ENCODE measurements around the gene ZNF544.

Gene ZNF544

DNA sequence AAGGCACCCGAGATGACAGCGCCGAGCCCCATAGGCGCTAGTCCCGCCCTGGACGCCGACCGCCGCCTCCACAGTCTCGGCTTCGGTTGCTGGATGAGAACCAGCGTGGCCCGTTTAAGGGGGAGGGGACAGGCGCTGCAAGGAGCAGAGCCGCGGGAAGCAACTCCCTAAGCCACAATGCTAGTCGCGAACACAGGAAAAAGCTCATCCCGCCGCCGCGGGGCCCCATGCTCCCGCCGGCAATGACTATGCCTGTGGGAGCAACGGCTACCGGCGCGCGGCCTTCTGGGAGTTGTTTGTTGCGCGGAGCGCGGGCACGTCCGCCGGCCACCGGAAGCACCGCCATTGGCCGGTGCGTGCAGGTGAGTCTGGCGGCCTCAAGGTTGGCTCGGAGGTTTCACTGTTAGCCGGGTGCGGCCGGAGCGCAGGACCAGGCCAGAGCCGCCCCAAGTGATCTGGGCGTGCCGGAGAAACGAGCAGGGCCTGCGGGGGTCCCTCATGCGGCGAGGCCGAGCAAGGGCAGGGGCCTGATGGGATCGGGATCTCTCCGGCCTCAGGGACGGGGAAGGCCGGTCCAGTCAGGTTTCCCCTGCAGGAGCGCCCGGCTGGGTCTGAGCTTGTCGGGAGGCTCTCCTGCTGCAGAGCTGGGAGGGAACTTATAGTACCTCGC is at the start of gene ZNF544 (continued):
- TF ChIP-seq ZBTB26 (tag by site-specific recombination; optimal IDR thresholded peaks at IDR 0.05), result peak; percentile 94
- TF ChIP-seq ZNF302 (tag by site-specific recombination; IDR thresholded peaks at IDR 0.05; ENCODE audit: low read depth), result no peak
- TF ChIP-seq ZBTB7A (tag by site-specific recombination; IDR thresholded peaks at IDR 0.05; ENCODE audit: low read depth), result no peak
- no peak for TF ChIP-seq ZNF548 (tag by site-specific recombination; IDR thresholded peaks at IDR 0.05)
- no peak for TF ChIP-seq ZNF585B (tag by site-specific recombination; IDR thresholded peaks at IDR 0.05)
- no peak for TF ChIP-seq ZNF670 (tag by site-specific recombination; IDR thresholded peaks at IDR 0.05; ENCODE audit: low read depth)
- TF ChIP-seq ZNF292 (tag by site-specific recombination; IDR thresholded peaks at IDR 0.05; ENCODE audit: borderline replicate concordance, low read depth), result no peak
- no peak for TF ChIP-seq ZNF23 (tag by site-specific recombination; IDR thresholded peaks at IDR 0.05; ENCODE audit: borderline replicate concordance)
- TF ChIP-seq KLF16 (tag by site-specific recombination; IDR thresholded peaks at IDR 0.05), result peak; percentile 62; the same call in 1 of the 2 replicates
- no peak for TF ChIP-seq PRDM6 (tag by site-specific recombination; IDR thresholded peaks at IDR 0.05)
- TF ChIP-seq ZXDB (tag by site-specific recombination; IDR thresholded peaks at IDR 0.05), result peak; percentile 84
- no peak for TF ChIP-seq KLF17 (tag by site-specific recombination; IDR thresholded peaks at IDR 0.05)
- TF ChIP-seq ZNF558 (tag by site-specific recombination; IDR thresholded peaks at IDR 0.05), result 0 out of 2 replicates have a peak, but pooled peaks have one; percentile 20
- no peak for TF ChIP-seq ZNF529 (tag by site-specific recombination; IDR thresholded peaks at IDR 0.05; ENCODE audit: insufficient replicate concordance)
- TF ChIP-seq HOXA7 (CRISPR knock-in tag; IDR thresholded peaks at IDR 0.05; ENCODE audit: borderline replicate concordance), result no peak
- peak; percentile 40; the same call in 1 of the 2 replicates for TF ChIP-seq ZFHX2 (tag by site-specific recombination; conservative IDR thresholded peaks at IDR 0.05)
- TF ChIP-seq ZNF610 (tag by site-specific recombination; IDR thresholded peaks at IDR 0.05; ENCODE audit: borderline replicate concordance), result peak; percentile 22; the same call in 1 of the 2 replicates
- TF ChIP-seq, protein P1, sequence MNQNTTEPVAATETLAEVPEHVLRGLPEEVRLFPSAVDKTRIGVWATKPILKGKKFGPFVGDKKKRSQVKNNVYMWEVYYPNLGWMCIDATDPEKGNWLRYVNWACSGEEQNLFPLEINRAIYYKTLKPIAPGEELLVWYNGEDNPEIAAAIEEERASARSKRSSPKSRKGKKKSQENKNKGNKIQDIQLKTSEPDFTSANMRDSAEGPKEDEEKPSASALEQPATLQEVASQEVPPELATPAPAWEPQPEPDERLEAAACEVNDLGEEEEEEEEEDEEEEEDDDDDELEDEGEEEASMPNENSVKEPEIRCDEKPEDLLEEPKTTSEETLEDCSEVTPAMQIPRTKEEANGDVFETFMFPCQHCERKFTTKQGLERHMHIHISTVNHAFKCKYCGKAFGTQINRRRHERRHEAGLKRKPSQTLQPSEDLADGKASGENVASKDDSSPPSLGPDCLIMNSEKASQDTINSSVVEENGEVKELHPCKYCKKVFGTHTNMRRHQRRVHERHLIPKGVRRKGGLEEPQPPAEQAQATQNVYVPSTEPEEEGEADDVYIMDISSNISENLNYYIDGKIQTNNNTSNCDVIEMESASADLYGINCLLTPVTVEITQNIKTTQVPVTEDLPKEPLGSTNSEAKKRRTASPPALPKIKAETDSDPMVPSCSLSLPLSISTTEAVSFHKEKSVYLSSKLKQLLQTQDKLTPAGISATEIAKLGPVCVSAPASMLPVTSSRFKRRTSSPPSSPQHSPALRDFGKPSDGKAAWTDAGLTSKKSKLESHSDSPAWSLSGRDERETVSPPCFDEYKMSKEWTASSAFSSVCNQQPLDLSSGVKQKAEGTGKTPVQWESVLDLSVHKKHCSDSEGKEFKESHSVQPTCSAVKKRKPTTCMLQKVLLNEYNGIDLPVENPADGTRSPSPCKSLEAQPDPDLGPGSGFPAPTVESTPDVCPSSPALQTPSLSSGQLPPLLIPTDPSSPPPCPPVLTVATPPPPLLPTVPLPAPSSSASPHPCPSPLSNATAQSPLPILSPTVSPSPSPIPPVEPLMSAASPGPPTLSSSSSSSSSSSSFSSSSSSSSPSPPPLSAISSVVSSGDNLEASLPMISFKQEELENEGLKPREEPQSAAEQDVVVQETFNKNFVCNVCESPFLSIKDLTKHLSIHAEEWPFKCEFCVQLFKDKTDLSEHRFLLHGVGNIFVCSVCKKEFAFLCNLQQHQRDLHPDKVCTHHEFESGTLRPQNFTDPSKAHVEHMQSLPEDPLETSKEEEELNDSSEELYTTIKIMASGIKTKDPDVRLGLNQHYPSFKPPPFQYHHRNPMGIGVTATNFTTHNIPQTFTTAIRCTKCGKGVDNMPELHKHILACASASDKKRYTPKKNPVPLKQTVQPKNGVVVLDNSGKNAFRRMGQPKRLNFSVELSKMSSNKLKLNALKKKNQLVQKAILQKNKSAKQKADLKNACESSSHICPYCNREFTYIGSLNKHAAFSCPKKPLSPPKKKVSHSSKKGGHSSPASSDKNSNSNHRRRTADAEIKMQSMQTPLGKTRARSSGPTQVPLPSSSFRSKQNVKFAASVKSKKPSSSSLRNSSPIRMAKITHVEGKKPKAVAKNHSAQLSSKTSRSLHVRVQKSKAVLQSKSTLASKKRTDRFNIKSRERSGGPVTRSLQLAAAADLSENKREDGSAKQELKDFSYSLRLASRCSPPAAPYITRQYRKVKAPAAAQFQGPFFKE (tag by site-specific recombination; IDR thresholded peaks at IDR 0.05; ENCODE audit: borderline replicate concordance), result no peak
- no peak for TF ChIP-seq EGR2 (tag by site-specific recombination; IDR thresholded peaks at IDR 0.05; ENCODE audit: low read depth)
- TF ChIP-seq ZNF776 (tag by site-specific recombination; IDR thresholded peaks at IDR 0.05; ENCODE audit: borderline replicate concordance), result no peak
- no peak for TF ChIP-seq WT1 (tag by site-specific recombination; IDR thresholded peaks at IDR 0.05)
- no peak for TF ChIP-seq ZNF639 (tag by site-specific recombination; IDR thresholded peaks at IDR 0.05)
- TF ChIP-seq ZNF561 (tag by site-specific recombination; IDR thresholded peaks at IDR 0.05; ENCODE audit: borderline replicate concordance), result peak; percentile 81; the same call in 1 of the 2 replicates
- TF ChIP-seq ZNF121 (tag by site-specific recombination; IDR thresholded peaks at IDR 0.05), result no peak
- TF ChIP-seq ZNF549 (tag by site-specific recombination; IDR thresholded peaks at IDR 0.05), result no peak
- no peak for TF ChIP-seq OSR2 (tag by site-specific recombination; IDR thresholded peaks at IDR 0.05)
- TF ChIP-seq SETDB1 (IDR thresholded peaks at IDR 0.05; ENCODE audit: insufficient read length, low read length), result no peak

All from HEK293 (cell line).